ENCODE results near the gene CFAP57. TPM values are rescaled to one million over a fixed set of nuclear protein-coding genes. Genes with fewer than 3 reads are reported as not detected.

The CFAP57 gene
- polyA plus RNA-seq, 1 donor from 2014 or later = 0.17 TPM

DNA sequence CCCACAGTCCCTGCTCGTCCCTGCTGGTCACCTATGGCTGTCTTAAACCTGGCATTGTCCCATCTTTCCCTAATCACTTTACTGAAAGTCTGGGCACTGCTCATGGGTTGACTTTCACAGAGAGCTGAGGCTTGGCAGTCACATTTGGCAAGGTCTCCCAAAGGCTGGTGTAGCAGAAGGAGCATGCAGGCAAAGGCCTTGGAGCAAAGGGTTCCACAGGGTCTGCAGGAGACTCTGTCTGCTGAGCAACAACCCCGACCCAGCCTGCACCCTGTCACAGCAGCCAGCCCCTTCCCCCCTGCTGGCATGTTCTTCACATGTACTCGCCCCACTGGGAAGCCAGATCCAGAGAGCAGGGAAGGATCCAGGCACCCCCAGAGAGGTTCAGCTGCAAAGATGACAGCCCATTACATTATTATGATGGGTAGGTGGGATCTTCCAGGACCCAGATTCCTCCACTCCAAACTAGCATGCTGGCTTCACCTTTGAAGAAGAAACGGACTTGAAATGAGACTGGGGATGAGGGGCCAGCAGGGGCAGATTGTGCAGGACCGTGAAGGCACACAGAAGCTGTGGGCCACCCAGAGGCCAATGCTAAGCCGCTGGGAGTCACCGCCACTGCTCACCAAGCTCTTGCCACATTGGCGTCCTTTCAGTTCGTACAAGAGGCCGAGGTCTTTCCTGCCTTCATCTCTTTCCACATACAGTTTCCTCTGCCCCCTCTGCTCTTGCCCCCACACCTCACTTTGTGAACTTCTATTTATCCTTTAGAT is 83.5 kb downstream of the CFAP57 start:
- Histone ChIP-seq H3K4me3 (ENCODE audit: low read length) (no peak overlapping the region), H4K20me1 (ENCODE audit: insufficient read depth) (no peaks in the 10 kb centered on the region), H3K27me3 (ENCODE audit: insufficient read depth, low read depth, low read length) (no peaks in the 10 kb centered on the region)

DNA sequence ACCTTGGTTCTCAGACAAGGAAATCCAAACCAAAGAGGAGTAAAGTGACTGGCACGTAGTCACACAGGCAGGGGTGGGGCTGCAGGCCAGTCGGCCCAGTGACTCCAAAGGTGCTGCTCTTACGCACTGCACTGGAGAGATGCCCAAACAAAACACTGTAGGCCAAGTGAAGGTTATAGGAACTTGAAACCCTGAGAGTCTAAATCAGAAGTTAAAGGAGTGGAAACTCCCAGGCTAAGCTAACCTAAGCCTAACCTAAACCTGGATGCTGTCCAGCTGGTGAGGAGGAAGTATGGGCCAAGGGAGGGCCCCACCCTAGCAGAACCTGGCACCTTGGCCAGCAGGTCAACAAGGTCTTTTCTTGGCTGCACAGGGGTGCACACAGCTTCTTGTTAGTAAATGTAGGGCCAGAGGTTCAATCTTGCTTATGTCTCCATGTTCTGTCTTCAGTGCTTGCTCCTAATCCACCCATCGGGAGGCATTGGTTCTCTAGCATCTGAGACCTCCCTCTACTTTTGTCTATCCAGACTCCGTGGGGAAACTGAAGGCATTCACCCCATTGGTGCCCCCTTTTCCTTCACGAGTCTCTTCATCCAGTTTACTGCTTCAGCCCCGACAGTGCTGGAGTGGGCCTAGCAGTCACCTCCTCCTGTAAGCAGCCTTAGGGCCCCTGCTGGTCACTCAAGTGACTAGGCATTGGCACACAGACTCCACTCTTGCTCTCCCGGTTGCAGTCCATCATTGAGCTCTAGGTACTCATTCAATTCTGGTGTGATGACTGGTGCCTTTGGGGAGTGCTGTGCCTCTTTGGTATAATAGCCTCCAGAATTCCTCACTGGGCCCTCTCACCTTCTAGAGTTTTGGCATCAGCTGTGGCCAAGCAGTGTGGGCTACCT is 84.8 kb downstream of the CFAP57 start:
- Histone ChIP-seq H3K9ac (ENCODE audit: low read length) (no peak overlapping the region), H4K20me1 (ENCODE audit: insufficient read depth) (no peaks in the 10 kb centered on the region), H3K4me2 (ENCODE audit: low read length) (no peak overlapping the region), H2AFZ (ENCODE audit: low read depth, low read length) (no peak overlapping the region), H3K27me3 (ENCODE audit: insufficient read depth, low read depth, low read length) (no peaks in the 10 kb centered on the region), H3K79me2 (replicated peaks; ENCODE audit: insufficient read depth, low read length) (no peaks in the 10 kb centered on the region), H3K9me2 (ENCODE audit: insufficient read depth, low read length) (no peaks in the 10 kb centered on the region), H3K4me3 (ENCODE audit: low read length) (no peak overlapping the region), H3K27ac (ENCODE audit: low read length) (no peak overlapping the region), H3K9me3 (ENCODE audit: low read length) (no peaks in the 10 kb centered on the region), H3K36me3 (ENCODE audit: insufficient read depth, low read length) (no peaks in the 10 kb centered on the region), H3F3A (ENCODE audit: insufficient read depth, low read length, poor library complexity, severe bottlenecking) (no peaks in the 10 kb centered on the region)
- TF ChIP-seq EP300 (conservative IDR thresholded peaks at IDR 0.05; ENCODE audit: poor library complexity, severe bottlenecking) = no peak
- no peak for TF ChIP-seq RAD21 (conservative IDR thresholded peaks at IDR 0.05)
- no peak for TF ChIP-seq MXI1 (conservative IDR thresholded peaks at IDR 0.05; ENCODE audit: poor library complexity, severe bottlenecking)
- no peak for TF ChIP-seq EZH2 (IDR thresholded peaks at IDR 0.05; ENCODE audit: borderline replicate concordance, insufficient read depth, low read length, poor library complexity, severe bottlenecking)
- no peak for TF ChIP-seq POLR2AphosphoS5 (IDR thresholded peaks at IDR 0.05)
- TF ChIP-seq SMC3 (conservative IDR thresholded peaks at IDR 0.05; ENCODE audit: poor library complexity) = no peak
- TF ChIP-seq, protein P1, sequence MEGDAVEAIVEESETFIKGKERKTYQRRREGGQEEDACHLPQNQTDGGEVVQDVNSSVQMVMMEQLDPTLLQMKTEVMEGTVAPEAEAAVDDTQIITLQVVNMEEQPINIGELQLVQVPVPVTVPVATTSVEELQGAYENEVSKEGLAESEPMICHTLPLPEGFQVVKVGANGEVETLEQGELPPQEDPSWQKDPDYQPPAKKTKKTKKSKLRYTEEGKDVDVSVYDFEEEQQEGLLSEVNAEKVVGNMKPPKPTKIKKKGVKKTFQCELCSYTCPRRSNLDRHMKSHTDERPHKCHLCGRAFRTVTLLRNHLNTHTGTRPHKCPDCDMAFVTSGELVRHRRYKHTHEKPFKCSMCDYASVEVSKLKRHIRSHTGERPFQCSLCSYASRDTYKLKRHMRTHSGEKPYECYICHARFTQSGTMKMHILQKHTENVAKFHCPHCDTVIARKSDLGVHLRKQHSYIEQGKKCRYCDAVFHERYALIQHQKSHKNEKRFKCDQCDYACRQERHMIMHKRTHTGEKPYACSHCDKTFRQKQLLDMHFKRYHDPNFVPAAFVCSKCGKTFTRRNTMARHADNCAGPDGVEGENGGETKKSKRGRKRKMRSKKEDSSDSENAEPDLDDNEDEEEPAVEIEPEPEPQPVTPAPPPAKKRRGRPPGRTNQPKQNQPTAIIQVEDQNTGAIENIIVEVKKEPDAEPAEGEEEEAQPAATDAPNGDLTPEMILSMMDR (IDR thresholded peaks at IDR 0.05; ENCODE audit: poor library complexity, severe bottlenecking) = no peak

More for the DNA sequence above, 83.5 kb downstream of the CFAP57 start:
- Histone ChIP-seq H3K9me2 (ENCODE audit: insufficient read depth, low read length) (no peaks in the 10 kb centered on the region), H3K27ac (ENCODE audit: low read length) (no peak overlapping the region), H2AFZ (ENCODE audit: low read depth, low read length) (no peak overlapping the region), H3K9ac (ENCODE audit: low read length) (no peak overlapping the region), H3F3A (ENCODE audit: insufficient read depth, low read length, poor library complexity, severe bottlenecking) (no peaks in the 10 kb centered on the region), H3K9me3 (ENCODE audit: low read length) (no peaks in the 10 kb centered on the region), H3K36me3 (ENCODE audit: insufficient read depth, low read length) (no peaks in the 10 kb centered on the region), H3K79me2 (replicated peaks; ENCODE audit: insufficient read depth, low read length) (no peaks in the 10 kb centered on the region), H3K4me2 (ENCODE audit: low read length) (no peak overlapping the region)
- TF ChIP-seq, protein P1 (IDR thresholded peaks at IDR 0.05; ENCODE audit: poor library complexity, severe bottlenecking) = no peak
- TF ChIP-seq RAD21 (conservative IDR thresholded peaks at IDR 0.05) (no peak), MXI1 (conservative IDR thresholded peaks at IDR 0.05; ENCODE audit: poor library complexity, severe bottlenecking) (no peak), SMC3 (conservative IDR thresholded peaks at IDR 0.05; ENCODE audit: poor library complexity) (no peak), POLR2AphosphoS5 (IDR thresholded peaks at IDR 0.05) (no peak), EP300 (conservative IDR thresholded peaks at IDR 0.05; ENCODE audit: poor library complexity, severe bottlenecking) (no peak), EZH2 (IDR thresholded peaks at IDR 0.05; ENCODE audit: borderline replicate concordance, insufficient read depth, low read length, poor library complexity, severe bottlenecking) (no peak), TAF1 (IDR thresholded peaks at IDR 0.05; ENCODE audit: low read depth) (no peak)
- TF ChIP-seq, protein P2, sequence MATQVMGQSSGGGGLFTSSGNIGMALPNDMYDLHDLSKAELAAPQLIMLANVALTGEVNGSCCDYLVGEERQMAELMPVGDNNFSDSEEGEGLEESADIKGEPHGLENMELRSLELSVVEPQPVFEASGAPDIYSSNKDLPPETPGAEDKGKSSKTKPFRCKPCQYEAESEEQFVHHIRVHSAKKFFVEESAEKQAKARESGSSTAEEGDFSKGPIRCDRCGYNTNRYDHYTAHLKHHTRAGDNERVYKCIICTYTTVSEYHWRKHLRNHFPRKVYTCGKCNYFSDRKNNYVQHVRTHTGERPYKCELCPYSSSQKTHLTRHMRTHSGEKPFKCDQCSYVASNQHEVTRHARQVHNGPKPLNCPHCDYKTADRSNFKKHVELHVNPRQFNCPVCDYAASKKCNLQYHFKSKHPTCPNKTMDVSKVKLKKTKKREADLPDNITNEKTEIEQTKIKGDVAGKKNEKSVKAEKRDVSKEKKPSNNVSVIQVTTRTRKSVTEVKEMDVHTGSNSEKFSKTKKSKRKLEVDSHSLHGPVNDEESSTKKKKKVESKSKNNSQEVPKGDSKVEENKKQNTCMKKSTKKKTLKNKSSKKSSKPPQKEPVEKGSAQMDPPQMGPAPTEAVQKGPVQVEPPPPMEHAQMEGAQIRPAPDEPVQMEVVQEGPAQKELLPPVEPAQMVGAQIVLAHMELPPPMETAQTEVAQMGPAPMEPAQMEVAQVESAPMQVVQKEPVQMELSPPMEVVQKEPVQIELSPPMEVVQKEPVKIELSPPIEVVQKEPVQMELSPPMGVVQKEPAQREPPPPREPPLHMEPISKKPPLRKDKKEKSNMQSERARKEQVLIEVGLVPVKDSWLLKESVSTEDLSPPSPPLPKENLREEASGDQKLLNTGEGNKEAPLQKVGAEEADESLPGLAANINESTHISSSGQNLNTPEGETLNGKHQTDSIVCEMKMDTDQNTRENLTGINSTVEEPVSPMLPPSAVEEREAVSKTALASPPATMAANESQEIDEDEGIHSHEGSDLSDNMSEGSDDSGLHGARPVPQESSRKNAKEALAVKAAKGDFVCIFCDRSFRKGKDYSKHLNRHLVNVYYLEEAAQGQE (IDR thresholded peaks at IDR 0.05; ENCODE audit: borderline replicate concordance) = no peak

Measured in neural cell (in vitro differentiated cells).